Measurements from ENCODE around the gene TRIM25. TPM values are rescaled to one million over a fixed set of nuclear protein-coding genes. Genes with fewer than 3 reads are reported as not detected.

The TRIM25 gene
- total RNA-seq, 1 experiment from 2014 or later, result 32.5 TPM

- H3K23ac ChIP-seq (ENCODE audit: insufficient read length, low read depth, low read length), result no peak within 1 kb of the TSS
- peak within 1 kb of the TSS; percentile 77 for H3K27ac ChIP-seq (ENCODE audit: insufficient read length, low read depth, low read length)
- H2AFZ ChIP-seq (ENCODE audit: low read length), result peak within 1 kb of the TSS; percentile 41
- H3K23me2 ChIP-seq (ENCODE audit: insufficient read length, low read depth, low read length, poor library complexity, severe bottlenecking), result no peaks in the 10 kb centered on the region
- H2AK5ac ChIP-seq (ENCODE audit: insufficient read length, low read length), result no peak within 1 kb of the TSS
- Mint-ChIP-seq H3K4me1 (peaks cover 13 to 14% of the 10 kb centered on the region in 2 experiments), H3K36me3 (ENCODE audit: insufficient read depth in 1 of 3, low read depth in 3 of 3) (peaks cover 0 to 2% (median 1%) of the 10 kb centered on the region in 3 experiments; a peak in 2 of 7 replicates), H3K27ac (peak within 1 kb of the TSS; percentile 97 to 99 (median 98)), H3K9me3 (no peaks in the 10 kb centered on the region), H3K4me3 (peak within 1 kb of the TSS; percentile 81 to 84), H3K27me3 (ENCODE audit: low read depth) (no peaks in the 10 kb centered on the region; the same call in 1 of the 2 replicates)
- no peaks in the 10 kb centered on the region for H3K27me3 ChIP-seq (ENCODE audit: insufficient read depth, low read length)
- DNase-seq, result peak; percentile 97
- peak; percentile 98 for TF ChIP-seq CTCF (conservative IDR thresholded peaks at IDR 0.05)
- H4K20me1 ChIP-seq (ENCODE audit: control insufficient read depth, insufficient read depth, insufficient read length), result no peaks in the 10 kb centered on the region
- no peak within 1 kb of the TSS for H4K8ac ChIP-seq (replicated peaks; ENCODE audit: insufficient read length, low read depth, low read length)
- H3K4me2 ChIP-seq (ENCODE audit: insufficient read depth, insufficient read length, low read length), result peak within 1 kb of the TSS; percentile 26
- peak within 1 kb of the TSS; percentile 71 for H3T11ph ChIP-seq (ENCODE audit: low read length)
- no CpG with 5 or more reads among the region's 59 CpGs for WGBS (ENCODE audit: extremely low coverage, insufficient read length, low lambda C conversion rate)
- H2BK120ac ChIP-seq (ENCODE audit: low read depth, low read length, poor library complexity, severe bottlenecking), result peak within 1 kb of the TSS; percentile 99
- peak within 1 kb of the TSS; percentile 100 for H3K14ac ChIP-seq (ENCODE audit: insufficient read depth, low read length)
- no peak within 1 kb of the TSS for H3K56ac ChIP-seq (ENCODE audit: insufficient read length, low read depth, low read length)
- H2BK5ac ChIP-seq (ENCODE audit: insufficient read length, low read length), result no peak within 1 kb of the TSS
- H3K4ac ChIP-seq (ENCODE audit: low read depth, low read length), result no peak within 1 kb of the TSS; the same call in 1 of the 2 replicates
- H4K91ac ChIP-seq (ENCODE audit: insufficient read length, low read depth, low read length), result no peak within 1 kb of the TSS
- H2BK12ac ChIP-seq (ENCODE audit: insufficient read length, low read depth, low read length), result no peak within 1 kb of the TSS
- H4K5ac ChIP-seq (ENCODE audit: insufficient read length, low read depth, low read length), result no peak within 1 kb of the TSS
- no peak within 1 kb of the TSS for H2BK20ac ChIP-seq (ENCODE audit: low read depth, low read length, poor library complexity, severe bottlenecking)
- no peaks in the 10 kb centered on the region for H3K79me1 ChIP-seq (ENCODE audit: insufficient read depth, low read depth, low read length, poor library complexity, severe bottlenecking)
- no peaks in the 10 kb centered on the region for H3K4me1 ChIP-seq (ENCODE audit: insufficient read depth, low read length)
- peak within 1 kb of the TSS; percentile 93 for H3K9ac ChIP-seq (ENCODE audit: extremely low read depth, insufficient read length, low read length)
- no peak within 1 kb of the TSS for H2BK15ac ChIP-seq (ENCODE audit: low read depth, low read length)
- H3K18ac ChIP-seq (ENCODE audit: insufficient read length, low read depth, low read length), result peak within 1 kb of the TSS; percentile 100
- H3K79me2 ChIP-seq (ENCODE audit: insufficient read depth, low read length), result no peaks in the 10 kb centered on the region
- no peaks in the 10 kb centered on the region for H3K9me3 ChIP-seq (ENCODE audit: control insufficient read depth, low read depth, low read length)
Measured at GRCh38 chr17:56960596-56961538, 47.0 kb upstream of the TRIM25 start, which contains the start of gene COIL. TSS of gene COIL (minus strand) at chr17:56961050. CDS start at chr17:56961019, 31 bp downstream.

Measured in H9 (cell line).